NT2/D1 (cell line): ENCODE data around the gene GPM6B.

Experiments used
- DNase-seq: peaks from one replicate; pipeline ENCODE4 v3.0.0-alpha.2; 2011; ENCODE audit warnings: low read depth, low spot score
- H3K27me3 ChIP-seq: 2 replicates; pipeline ENCODE4 v1.6.0; 2011; ENCODE audit warnings: mild to moderate bottlenecking; ENCODE audit not compliant: insufficient read length, insufficient read depth
- H3K36me3 ChIP-seq: 2 replicates; pipeline ENCODE4 v1.6.1; 2011; ENCODE audit warnings: mild to moderate bottlenecking, low read length, mixed read lengths; ENCODE audit not compliant: insufficient read depth, insufficient read length
- H3K4me1 ChIP-seq: 2 replicates; pipeline ENCODE4 v1.5.1; 2011; ENCODE audit not compliant: insufficient read depth, insufficient read length
- H3K4me3 ChIP-seq: 2 replicates; pipeline ENCODE4 v1.5.1; 2011; ENCODE audit warnings: low read depth; ENCODE audit not compliant: insufficient read length
- H3K9ac ChIP-seq: 2 replicates; pipeline ENCODE4 v1.6.0; 2011; ENCODE audit warnings: low read depth; ENCODE audit not compliant: insufficient read length
- H3K9me3 ChIP-seq: 2 replicates; pipeline ENCODE4 v1.5.1; 2011; ENCODE audit warnings: mild to moderate bottlenecking, low read length; ENCODE audit not compliant: insufficient read depth
- SUZ12 ChIP-seq: IDR thresholded peaks from 2 replicates; pipeline ENCODE4 v1.6.1; 2011; ENCODE audit not compliant: insufficient read length, insufficient read depth; ENCODE audit errors: extremely low read depth
- YY1 ChIP-seq: IDR thresholded peaks from 2 replicates; pipeline ENCODE4 v1.6.1; 2011; ENCODE audit not compliant: insufficient read length, insufficient read depth
- ZNF274 ChIP-seq: IDR thresholded peaks from 2 replicates; pipeline ENCODE4 v1.6.1; 2011; ENCODE audit warnings: mild to moderate bottlenecking, low read depth, low read length

Gene GPM6B

GRCh38 chrX:13780868-13781427, 35.9 kb downstream of the GPM6B start:
- no peak overlapping the region for H3K4me3 ChIP-seq
- peaks cover 16% of the 10 kb centered on the region for H3K36me3 ChIP-seq
- peaks cover 9% of the 10 kb centered on the region for H3K4me1 ChIP-seq
- no peaks in the 10 kb centered on the region for H3K27me3 ChIP-seq
- no peak for DNase-seq
- TF ChIP-seq SUZ12 (no peak), YY1 (no peak), ZNF274 (no peak)
- H3K9me3 ChIP-seq: no peaks in the 10 kb centered on the region
- H3K9ac ChIP-seq: no peak overlapping the region

DNA sequence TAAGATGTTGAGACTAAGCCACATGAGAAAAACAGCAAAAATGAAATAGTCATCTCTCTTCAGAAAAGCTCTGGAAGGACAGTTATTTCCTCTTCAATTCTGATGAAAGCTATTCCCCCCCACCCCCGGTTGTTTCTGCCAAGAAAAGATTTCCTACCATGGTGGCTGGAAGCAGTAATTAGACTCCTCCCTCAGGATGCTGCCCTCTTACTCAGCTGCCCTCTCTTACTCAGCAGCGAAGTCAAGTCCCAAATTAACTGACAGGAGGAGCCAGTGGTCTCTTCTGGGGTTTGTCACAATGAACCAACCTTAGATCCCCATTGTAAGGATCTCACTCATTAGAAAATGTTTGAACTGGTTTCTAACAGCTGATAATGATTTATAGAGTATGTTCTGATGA, 38.0 kb downstream of the GPM6B start:
- Histone ChIP-seq H3K36me3 (peaks cover 35% of the 10 kb centered on the region), H3K9ac (no peak overlapping the region), H3K4me1 (peaks cover 7% of the 10 kb centered on the region), H3K9me3 (no peaks in the 10 kb centered on the region), H3K4me3 (no peak overlapping the region), H3K27me3 (no peaks in the 10 kb centered on the region)
- no peak for DNase-seq
- TF ChIP-seq SUZ12 (no peak), ZNF274 (no peak), YY1 (no peak)

GRCh38 chrX:13776387-13776786, 40.5 kb downstream of the GPM6B start:
- H3K36me3 ChIP-seq: peaks cover 42% of the 10 kb centered on the region
- TF ChIP-seq SUZ12 (no peak), YY1 (no peak), ZNF274 (no peak)
- H3K27me3 ChIP-seq: no peaks in the 10 kb centered on the region

DNA sequence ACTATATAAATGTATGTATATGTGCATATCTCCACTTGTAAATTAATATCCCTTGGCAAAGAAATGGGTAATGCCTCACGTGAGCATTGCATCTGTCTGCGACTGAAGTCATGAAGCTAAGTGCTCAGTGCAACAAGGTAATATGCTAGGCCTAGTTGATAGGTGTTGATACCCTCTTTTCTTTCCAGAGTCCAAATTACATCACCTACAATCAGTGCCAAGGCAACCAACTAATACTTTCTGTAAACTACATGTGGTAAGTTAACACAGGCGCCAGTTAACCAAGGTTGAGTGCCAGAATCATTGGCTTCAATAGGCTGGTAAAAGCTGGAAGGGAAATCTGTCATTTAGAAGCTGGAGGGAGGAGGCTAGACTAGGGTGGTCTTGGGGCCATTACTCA, 41.1 kb downstream of the GPM6B start:
- no peak overlapping the region for H3K4me3 ChIP-seq
- no peak for DNase-seq
- no peaks in the 10 kb centered on the region for H3K9me3 ChIP-seq
- H3K4me1 ChIP-seq: peaks cover 5% of the 10 kb centered on the region
- peaks cover 45% of the 10 kb centered on the region for H3K36me3 ChIP-seq
- H3K9ac ChIP-seq: no peak overlapping the region
- TF ChIP-seq ZNF274 (no peak), YY1 (no peak), SUZ12 (no peak)
- no peaks in the 10 kb centered on the region for H3K27me3 ChIP-seq

More at GRCh38 chrX:13776387-13776786, 40.5 kb downstream of the GPM6B start:
- Histone ChIP-seq H3K9ac (no peak overlapping the region), H3K4me3 (no peak overlapping the region), H3K4me1 (peaks cover 7% of the 10 kb centered on the region), H3K9me3 (no peaks in the 10 kb centered on the region)
- no peak for DNase-seq

DNA sequence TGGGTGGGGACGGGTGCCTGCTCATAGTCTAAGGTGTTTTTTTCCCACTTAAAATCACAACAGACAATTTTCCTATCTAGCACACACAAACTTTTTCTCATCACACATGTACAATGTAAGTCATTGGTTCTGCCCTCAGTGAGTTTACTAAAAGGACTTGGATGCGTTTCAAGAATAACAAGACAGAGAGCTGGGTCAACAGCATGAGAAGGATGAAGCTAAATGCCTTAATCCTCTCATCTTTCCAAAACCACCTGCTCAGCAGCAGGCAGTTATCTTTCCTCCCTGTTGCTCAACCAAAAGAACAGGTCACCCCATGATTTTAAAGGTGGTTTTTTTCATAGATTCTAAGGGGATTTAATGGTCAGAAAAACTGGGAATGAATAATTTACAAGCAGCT, 42.2 kb downstream of the GPM6B start:
- Histone ChIP-seq H3K36me3 (peaks cover 53% of the 10 kb centered on the region), H3K9ac (no peak overlapping the region), H3K4me3 (no peak overlapping the region), H3K4me1 (peaks cover under 1% of the 10 kb centered on the region), H3K27me3 (no peaks in the 10 kb centered on the region), H3K9me3 (no peaks in the 10 kb centered on the region)
- TF ChIP-seq ZNF274 (no peak), YY1 (no peak), SUZ12 (no peak)
- no peak for DNase-seq

- no peak overlapping the region for H3K9ac ChIP-seq
- TF ChIP-seq ZNF274: no peak
- TF ChIP-seq SUZ12: no peak
- no peak for TF ChIP-seq YY1
- no peaks in the 10 kb centered on the region for H3K4me1 ChIP-seq
- no peak overlapping the region for H3K4me3 ChIP-seq
- H3K9me3 ChIP-seq: no peaks in the 10 kb centered on the region
- H3K27me3 ChIP-seq: no peaks in the 10 kb centered on the region
- peaks cover 75% of the 10 kb centered on the region for H3K36me3 ChIP-seq
- DNase-seq: no peak
Measured at GRCh38 chrX:13770013-13770535, 46.8 kb downstream of the GPM6B start.

DNA sequence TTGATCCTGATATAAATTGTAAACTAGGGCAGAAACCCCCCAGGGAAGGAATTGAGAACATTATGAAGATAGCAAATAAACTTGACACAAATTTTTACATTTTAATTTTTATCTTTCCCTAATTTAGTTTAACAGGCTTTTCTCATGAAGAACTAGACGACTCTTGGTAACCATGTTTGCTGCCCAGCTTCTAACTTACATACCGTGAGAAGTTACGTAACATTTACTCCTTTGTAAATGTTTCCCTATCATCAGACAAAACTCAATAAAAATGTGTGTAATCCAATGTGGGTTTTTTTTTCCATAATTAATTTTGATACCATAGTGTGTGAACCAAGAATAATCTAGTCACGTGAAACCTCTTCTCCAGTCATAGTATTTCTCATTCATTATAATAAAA, 48.0 kb downstream of the GPM6B start:
- H3K4me1 ChIP-seq: no peaks in the 10 kb centered on the region
- DNase-seq: no peak
- H3K9me3 ChIP-seq: no peaks in the 10 kb centered on the region
- TF ChIP-seq SUZ12 (no peak), YY1 (no peak), ZNF274 (no peak)
- no peak overlapping the region for H3K4me3 ChIP-seq
- H3K36me3 ChIP-seq: peaks cover 67% of the 10 kb centered on the region
- no peak overlapping the region for H3K9ac ChIP-seq
- no peaks in the 10 kb centered on the region for H3K27me3 ChIP-seq
